GM23338 (cell line): ENCODE measurements around the gene SAMD8. TPM values are rescaled to one million over a fixed set of nuclear protein-coding genes. Genes with fewer than 3 reads are reported as not detected.

Experiments
- polyA plus RNA-seq: library from polyadenylated mRNA; unstranded; fragments of >200 nt; fragmentation: Nextera tagmentation; extraction: Ambion mirVana; gene quantifications from 2 replicates; pipeline ENCODE4 v1.2.1, GENCODE V29; 2016
- total RNA-seq: library from RNA; depleted of rRNA; stranded (reverse); fragments of >200 nt; shearing (Covaris generic); gene quantifications from 2 replicates; pipeline ENCODE4 v1.2.3, GENCODE V29; 2014; rRNA removed

SAMD8 gene
- total and polyA plus RNA-seq, 2 experiments from 2014 or later, result 7.8 to 28.4 TPM

Other genes starting within 250 kb of the SAMD8 start
- 242 and 282 TPM in 2 replicates for gene VDAC2, start 99.1 kb downstream of the SAMD8 start, total RNA-seq
- gene VDAC2, start 99.1 kb downstream of the SAMD8 start, polyA plus RNA-seq, result 294 and 311 TPM in 2 replicates
- gene COMTD1, start 124.3 kb downstream of the SAMD8 start, total RNA-seq, result 39.6 and 40.0 TPM in 2 replicates
- gene COMTD1, start 124.3 kb downstream of the SAMD8 start, polyA plus RNA-seq, result 46.7 and 54.1 TPM in 2 replicates